Thoracic aorta endothelial cell (primary cell): ENCODE results near the gene ZP3. TPM values are rescaled to one million over a fixed set of nuclear protein-coding genes. Genes with fewer than 3 reads are reported as not detected.

Source experiments
- total RNA-seq: library from RNA; depleted of rRNA; stranded (reverse); fragments of >200 nt; gene quantifications from 2 replicates; pipeline ENCODE4 v1.2.3, GENCODE V29; 2012

Gene ZP3
- 0.53 and 3.1 TPM in 2 replicates for total RNA-seq

GRCh38 chr7:76424413-76425111 is at the start of gene ZP3:
Gene ZP3, plus strand, starts transcription at chr7:76424950. Its CDS starts 15 bp downstream, at chr7:76424965.

GRCh38 chr7:76409537-76409936 is 15.2 kb upstream of the ZP3 start, which contains the start of gene SSC4D:
Gene SSC4D, minus strand, starts transcription at chr7:76409697. Its CDS starts 5,258 bp downstream, at chr7:76404439.

GRCh38 chr7:76461464-76462101 is 36.8 kb downstream of the ZP3 start, which contains the start of gene DTX2:
Gene DTX2, plus strand, starts transcription at chr7:76461709. Its CDS starts 18,801 bp downstream, at chr7:76480510.

Other genes starting within 250 kb of the ZP3 start
- 0.80 and 0.86 TPM in 2 replicates for gene SRRM3, start 223.1 kb upstream of the ZP3 start, total RNA-seq
- gene HSPB1, start 122.3 kb upstream of the ZP3 start, total RNA-seq, result 184 and 197 TPM in 2 replicates
- gene YWHAG, start 66.0 kb upstream of the ZP3 start, total RNA-seq, result 213 and 249 TPM in 2 replicates
- 0.13 and 0.14 TPM in 2 replicates for gene SSC4D, start 15.3 kb upstream of the ZP3 start, total RNA-seq
- 5.3 and 6.5 TPM in 2 replicates for gene DTX2, start 36.8 kb downstream of the ZP3 start, total RNA-seq
- gene UPK3B, start 85.6 kb downstream of the ZP3 start, total RNA-seq, result 0.13 TPM in 1 of 2 replicates, not detected in the other
- not detected in 2 replicates for gene SPDYE16, start 118.3 kb downstream of the ZP3 start, total RNA-seq
- 10.8 and 15.0 TPM in 2 replicates for gene POMZP3, start 202.3 kb downstream of the ZP3 start, total RNA-seq